HG03196 (cell line): ENCODE results near the gene MACO1.

Source experiments
- ATAC-seq: cut with Tn5 transposase; IDR thresholded peaks from one replicate; pipeline ENCODE4 v1.9.1; 2021; ENCODE audit not compliant: unreplicated experiment

MACO1 gene

DNA sequence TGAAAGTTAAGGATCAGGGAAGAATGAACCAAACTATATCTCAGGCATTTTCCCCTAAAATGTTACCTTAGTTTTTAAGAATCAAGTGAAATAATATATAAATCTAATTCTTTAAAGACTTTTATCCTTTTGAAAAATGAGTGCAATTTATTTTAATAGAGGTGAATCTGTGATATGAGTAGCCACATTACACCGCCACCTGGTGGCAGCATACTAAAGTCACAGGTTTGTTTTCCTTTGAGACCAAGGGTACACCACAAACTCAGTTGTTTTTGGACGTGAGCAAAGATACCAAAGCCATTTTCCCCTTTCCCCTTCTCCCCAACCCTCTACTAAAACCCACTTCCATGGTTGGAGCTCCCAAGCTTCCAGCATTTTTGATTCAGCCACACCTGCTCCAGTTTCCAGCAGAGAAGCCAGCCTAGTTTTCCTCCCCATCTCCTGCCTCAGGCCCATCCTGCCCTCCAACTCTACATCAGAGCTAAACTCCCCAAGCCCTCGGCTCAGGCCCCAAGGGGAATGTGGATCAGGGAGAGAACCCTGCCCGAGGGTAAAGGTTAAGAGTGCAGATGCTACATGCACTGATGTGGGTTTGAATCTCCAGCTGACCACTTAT lies 89.9 kb downstream of the MACO1 start:
- ATAC-seq: no peak

DNA sequence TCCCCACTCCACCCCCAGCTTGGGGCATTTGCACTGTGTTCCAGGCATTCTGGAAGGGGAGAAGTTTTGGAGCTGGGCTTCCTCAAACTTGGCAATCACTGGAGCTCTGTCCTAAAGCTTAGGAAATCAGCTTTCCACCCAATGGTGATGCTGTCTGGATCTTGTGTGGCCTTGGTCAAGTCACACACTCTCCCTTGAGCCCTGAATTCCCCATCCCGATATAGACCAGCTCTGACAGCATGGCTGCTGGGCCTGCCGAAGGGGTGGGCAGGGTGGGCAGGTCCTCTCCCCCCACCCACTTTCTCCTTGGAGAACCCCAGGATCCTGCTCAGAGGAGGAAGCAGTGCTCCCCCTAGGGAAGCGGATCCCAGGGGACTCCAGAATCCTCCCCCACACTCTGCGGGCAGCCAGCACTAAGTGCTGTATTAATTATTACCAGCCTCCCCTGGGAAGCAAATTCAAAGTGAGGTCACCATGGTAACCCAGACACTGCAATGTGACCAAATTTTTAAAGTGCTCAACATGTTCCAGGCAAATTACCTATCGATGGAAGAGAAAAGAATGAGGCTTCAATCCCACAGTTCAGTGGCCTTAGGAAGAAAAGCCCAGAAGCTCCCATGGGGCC lies 91.4 kb downstream of the MACO1 start:
- ATAC-seq: no peak

DNA sequence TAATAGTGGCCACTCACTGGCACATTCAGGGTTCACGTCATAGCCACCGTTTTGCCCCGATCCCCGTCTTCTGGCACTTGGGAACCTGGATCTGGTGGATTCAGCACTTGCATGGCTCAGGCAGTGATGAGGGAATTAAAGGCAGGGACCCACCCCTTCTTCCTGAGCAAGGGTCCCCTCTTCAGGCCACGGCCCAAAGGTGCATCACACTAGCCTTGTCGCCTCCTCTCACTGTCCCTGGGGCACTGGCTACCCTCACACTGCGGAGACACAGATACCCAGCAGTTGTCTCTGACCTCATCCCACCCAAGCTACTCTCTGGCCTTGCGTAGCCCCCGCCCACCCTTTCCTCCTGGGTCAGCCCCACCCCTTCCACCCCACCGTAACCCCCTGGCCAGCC lies 92.8 kb downstream of the MACO1 start:
- no peak for ATAC-seq

DNA sequence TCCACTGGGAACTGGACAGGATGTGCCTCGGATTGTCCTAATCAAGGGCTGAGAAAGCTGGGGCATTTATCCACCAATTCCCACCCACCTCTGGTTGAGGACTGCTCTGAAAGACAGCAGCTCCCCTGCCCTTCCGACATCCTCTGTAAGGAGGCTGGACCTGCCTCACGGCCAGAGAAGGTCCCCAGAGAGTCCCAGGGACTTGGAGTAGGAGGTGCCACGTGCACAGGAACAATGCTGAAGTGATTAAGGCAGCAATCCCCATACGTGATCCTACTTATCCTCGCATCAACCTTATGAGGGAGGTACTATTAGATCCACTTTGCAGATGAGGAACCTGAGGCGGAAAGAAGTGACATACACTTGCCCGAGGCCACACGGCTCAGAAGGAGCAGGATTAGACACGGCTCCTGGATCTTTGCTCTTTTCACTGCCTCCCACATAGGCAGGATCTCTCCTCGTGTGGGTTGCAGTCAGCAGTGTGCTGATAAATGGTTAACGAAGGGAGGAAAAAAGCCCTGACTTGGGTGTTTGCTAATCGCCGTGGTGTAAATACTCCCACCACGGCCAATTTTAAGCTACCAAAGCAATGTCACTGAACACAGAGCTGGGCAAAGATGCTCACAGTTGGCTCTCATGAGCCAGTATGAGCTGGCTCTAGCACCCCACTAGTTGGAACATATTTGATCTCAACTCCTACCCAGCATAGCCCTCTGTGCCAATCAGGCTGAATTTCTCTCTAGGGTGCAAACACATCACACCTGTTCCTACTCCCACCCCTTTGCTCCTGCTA lies 94.1 kb downstream of the MACO1 start:
- ATAC-seq: no peak

DNA sequence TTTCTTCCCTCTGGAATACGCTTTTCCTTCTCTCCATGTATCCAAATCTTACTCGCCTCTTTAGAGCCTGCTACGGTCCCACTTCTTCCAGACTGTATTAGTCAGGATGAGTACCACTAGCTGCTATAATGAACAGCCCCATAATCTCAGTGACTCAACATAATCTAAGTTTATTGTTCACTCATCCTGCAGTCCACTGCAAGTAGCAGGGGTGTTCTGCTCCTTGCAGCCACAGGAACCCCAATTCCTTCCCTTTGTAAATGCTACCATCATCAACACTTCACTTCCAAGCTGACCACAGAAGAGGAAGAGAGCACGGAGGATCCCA lies 94.6 kb downstream of the MACO1 start:
- no peak for ATAC-seq

DNA sequence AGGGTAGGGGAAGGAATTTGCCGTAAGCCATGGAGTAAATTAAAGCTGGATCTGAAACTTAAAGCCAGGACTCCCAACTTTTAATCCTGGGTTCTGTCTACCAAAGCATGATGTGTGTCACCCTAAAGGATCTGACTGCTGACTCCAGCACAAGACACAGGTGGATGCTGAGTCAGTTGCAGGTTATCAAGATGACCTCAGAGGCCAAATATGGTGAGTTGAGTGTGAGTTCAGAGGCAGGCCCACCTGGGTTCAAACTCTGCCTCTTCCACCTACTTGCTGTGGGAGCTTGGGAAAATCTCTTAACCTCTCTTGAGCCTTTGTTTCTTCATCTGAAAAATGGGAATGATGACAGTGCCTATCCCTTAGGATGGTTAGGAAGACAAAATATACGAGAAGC lies 96.1 kb downstream of the MACO1 start:
- ATAC-seq: no peak

DNA sequence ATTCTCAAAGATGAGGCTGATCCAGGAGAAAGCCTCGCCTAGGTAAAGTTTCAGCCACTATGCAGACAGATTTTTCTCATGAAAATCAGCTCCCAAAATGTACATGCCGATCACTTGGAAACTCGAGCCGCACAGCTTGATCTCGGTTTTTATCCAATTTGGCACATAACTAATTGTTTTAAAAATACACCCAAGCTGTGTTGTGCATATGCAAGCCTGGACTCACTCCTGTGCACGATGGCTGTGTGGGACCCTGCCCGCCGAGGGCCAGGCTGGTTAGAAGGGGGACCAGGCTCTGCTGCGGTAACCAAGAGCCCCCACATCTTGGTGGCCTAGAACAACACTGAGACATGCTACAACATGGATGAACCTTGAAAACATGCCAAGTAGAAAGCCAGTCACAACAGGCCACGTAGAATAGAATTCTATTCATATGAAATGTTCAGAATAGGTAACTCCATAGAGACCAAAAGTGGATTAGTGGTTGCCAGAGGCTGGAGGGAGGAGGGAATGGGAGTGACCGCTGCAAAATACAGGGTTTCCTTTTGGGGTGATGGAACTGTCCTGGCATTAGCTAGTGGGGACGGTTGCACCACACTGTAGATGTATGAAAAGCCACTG lies 96.6 kb downstream of the MACO1 start:
- no peak for ATAC-seq

DNA sequence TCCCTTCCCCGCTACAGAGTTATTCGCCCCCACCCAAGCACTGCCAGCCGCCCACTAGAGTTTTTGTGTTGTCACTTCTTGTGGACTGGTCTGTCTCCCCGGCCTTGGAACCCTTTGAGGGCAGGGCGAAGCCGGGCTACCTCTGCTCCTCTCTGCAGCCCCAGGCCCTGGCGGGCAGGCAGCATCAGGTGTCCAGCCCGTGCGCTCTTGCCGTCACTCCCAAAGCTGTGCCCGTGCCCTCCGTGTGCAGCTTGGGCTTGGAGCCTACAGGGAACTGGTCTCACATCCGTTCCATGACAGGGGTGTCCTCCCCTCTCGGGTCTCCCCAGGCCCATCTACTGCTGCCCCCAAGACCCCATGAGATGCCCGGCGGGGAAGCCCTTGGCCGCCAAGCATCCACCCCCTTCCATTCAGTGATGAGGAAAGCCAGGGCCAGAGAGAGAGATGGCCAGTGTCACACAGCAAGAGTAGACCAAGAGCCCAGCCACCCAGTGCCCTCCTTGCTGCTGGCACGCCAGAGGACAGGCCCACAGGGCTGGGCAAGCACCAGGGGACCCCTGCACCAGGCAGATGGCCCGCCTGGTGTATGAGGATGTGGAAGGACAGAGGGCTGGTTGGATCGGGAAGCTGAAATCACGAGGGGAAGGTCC lies 97.4 kb downstream of the MACO1 start:
- no peak for ATAC-seq

DNA sequence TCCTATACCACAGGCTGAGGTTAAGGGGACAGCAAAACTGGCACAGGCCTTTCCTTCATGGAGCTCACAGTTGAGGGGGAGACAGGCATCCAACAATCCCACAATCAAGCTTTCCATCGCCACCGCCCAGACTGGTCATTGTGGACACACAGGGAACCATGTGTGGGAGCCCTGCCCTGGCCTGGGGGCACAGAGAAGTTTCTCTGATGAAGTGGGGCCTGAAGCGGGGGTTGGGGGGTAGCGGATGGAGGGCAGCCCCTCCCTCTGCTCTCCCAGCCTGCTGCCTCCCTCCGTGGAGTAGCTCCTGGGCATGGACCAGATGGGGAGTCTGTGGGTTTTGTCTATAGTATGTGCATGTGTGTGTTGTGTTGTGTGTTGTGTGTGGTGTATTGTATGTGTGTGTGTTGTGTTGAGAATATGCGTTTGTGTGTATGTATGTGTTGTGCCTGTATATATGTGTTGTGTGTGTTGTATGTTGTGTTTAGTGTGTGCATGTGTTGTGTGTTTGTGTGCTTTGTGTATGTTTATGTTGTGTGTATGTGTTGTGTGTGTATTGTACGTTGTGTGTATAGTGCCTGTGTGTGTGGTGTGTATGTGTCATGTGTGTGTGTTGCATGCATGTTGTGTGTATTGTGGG lies 98.3 kb downstream of the MACO1 start:
- ATAC-seq: no peak

DNA sequence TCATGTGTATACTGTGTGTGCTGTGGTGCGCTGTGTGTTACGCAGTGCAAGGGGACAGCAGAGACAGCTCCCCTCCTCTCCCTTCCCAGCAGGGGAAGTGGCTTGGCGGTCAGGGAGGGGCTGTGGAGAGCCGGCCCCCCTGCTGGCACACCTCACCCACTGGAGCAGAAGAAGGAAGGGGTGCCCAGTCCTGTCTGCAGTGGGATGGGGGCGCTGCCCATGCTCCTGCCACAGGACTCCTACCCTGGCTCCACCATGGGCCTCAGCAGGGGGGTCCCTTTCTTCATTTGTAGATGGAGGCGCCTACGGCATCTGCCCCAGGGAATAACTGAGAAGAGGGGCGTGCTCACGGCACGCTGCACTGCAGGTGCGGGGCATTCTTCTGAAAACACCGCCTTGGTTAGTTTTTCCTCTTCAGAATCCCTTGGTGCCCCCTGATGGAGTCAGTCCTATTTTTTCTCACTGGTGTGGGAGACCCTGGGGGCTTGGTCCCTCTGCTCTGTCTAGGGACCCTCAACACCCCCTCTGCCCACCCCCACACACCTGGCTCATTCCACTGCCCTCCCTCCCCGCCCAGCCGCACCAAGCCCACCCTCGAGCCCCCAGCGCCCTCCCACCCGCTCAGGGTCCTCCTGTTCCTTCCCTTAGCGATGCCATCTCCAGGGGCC lies 99.0 kb downstream of the MACO1 start:
- ATAC-seq: no peak

DNA sequence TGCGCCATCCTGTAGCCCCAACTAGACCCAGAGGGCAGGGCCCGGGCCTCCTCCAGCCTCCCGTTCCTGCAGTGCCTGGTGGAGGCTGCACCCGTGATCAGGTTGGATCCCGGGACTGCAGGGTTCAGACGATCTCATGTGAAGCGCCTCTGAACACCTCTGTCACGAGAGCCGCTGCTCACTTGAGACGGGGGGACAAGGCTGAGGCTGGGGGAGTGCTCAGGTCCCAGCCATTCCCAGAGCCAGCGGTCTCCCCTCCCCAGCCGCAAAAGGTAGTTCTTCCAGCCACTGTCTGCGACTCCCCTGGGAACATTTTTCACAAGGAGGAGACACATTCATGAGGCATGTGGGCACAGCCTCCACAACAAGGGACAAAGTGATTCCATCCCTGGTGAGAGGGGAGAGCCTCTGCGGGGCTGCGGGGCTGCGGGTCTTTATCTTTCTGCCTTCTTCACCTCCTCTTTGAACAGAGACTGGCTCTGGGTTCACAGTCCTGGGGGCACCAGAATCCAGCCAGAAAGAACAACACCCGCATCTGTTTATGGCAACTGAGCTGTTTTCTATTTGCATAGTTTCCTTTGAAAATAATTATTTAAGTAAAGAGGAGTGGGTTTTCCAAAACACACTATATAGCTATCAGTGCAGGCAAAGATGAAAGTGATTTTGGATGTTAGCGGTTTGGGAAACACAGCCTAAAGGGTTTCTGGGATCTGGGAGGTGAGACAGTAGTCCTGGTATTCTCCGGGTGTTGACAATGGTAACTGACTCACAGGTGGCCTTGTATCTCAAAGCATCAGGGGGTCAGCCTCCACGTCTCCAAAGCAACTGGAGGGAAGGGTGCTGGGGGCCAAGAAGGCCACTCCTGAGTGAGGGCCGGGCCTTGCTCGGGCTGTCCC lies 99.7 kb downstream of the MACO1 start:
- ATAC-seq: no peak

DNA sequence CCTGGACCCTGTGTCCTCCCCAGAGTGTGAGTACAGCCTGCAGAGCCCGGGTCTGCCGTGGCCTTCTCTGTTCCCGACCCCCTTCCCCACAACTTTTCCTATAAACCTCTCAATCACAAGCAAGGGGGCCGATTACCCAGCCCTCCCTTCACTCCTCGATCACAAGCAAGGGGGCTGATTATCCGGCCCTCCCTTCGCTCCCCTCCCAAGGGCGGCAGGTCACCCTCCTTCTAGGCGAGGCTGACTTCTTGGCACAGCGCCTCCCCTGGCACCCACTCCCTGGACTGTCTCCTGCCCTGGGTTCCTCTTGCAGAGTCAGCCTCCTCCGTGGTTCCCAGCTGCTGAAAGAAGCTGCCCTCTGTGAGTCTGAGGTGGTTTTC lies 100.4 kb downstream of the MACO1 start:
- ATAC-seq: no peak

DNA sequence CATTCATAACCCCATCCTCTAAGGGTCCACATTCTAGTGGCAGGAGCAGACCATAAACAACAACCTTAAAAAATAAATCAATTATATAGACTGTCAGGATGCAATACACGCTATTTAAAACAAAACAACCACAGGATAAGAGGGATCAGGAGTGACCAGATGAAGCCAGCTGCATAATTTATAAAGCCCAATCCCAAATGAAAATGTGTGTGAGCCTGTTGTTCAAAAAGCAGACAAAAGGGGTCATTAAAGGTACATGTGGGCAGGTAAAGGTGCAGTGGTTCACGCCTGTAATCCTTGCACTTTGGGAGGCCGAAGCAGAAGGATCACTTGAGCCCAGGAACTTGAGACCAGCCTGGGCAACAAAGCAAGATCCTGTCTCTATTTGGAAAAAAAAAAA lies 102.3 kb downstream of the MACO1 start:
- ATAC-seq: no peak

DNA sequence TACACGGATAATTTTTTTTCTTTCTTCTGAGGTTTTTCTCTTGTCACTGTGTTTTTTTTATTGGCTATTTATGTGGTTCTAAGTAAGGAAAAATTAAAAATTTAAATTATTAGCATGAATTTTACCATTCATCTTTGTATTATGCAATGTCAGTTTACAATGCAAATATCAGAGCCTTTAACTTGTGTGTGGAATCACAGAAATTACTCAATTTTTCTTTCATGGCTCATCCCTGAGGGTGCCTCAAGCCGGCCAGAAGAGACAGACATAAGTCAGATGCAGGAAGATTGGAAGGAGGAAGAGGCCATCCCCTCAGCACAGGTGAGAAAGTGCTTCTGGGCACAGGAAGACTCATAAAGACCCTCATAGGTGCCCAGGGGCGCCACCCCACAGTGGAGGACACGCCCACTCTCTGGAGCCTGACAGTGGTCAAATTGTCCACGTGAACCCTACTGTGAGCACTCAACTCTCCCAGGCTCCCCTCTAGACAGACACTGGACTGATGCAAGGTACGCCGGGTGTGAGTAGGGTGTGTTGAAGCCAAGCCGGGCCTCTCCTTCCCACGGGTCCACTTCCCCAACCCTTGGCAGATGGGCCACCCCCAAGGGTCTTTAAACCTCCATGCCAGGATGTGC lies 103.2 kb downstream of the MACO1 start:
- no peak for ATAC-seq

DNA sequence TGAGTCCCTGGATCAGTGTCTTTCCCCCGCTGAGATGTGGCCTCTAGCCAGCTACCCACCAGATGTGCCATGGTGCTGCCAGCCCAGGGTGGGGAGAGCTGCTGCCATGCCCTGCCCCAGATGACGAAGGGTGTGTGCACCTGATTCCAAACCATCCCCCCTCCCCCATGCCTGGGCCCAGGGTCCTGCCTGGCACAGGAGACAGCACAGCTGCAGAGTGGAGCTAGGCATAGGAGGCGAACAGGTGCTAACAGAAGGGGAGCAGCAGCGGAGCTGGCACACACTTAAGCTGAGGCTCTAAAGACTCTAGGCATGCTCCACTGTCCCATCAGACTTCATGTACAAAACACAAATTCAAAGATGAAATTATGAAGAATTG lies 103.7 kb downstream of the MACO1 start:
- no peak for ATAC-seq

DNA sequence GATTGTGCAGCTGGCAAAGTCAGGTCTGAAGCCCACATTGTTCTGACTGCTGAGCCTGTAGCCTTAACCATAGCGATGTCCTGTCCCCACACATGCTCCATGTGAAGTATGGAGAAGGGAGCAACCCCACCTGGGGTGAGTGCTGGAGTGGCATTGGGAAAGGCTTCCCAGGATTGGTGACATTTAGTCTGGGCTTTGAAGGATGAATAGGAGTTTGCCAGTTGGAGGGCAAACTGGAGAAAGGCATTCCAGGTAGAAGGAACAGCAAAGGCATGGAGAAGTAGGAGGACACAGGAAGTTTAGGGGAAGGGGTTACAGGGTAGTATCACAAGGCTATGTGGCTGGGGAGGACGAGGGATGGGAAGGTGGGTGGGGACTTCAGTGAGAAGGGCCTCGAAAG lies 105.4 kb downstream of the MACO1 start:
- ATAC-seq: no peak

DNA sequence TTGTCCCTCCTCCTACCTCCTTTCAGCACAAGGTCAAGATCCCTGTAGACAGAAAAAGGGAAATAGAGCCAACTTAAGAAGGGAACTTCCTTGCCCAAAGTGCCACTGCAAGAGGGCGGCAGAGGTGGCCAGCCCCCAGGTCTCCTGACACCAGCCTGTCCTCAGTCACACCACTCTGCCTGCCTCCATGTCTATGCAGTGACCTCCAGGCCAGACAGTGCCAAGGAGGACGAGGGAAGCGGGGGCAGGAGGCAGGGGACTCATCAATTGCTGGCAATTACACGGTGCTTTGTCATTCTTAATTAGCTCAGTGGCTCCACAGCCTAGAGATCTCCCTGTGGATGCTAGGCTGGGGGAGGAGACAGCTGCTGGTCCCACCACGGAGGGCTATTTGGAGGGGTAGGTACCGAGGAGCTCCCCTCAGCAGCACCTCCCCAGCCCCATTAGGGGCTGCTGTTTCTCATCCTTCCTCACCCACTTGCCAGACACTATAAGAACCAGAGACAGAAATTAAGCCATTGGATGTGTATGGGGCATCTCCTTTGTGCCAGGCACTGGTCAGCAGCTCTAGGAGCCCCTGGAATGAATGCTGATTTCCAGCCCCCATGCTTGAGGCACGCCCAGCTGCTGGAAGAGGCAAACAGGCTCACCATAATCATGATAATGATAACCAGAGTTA lies 106.6 kb downstream of the MACO1 start:
- ATAC-seq: no peak

DNA sequence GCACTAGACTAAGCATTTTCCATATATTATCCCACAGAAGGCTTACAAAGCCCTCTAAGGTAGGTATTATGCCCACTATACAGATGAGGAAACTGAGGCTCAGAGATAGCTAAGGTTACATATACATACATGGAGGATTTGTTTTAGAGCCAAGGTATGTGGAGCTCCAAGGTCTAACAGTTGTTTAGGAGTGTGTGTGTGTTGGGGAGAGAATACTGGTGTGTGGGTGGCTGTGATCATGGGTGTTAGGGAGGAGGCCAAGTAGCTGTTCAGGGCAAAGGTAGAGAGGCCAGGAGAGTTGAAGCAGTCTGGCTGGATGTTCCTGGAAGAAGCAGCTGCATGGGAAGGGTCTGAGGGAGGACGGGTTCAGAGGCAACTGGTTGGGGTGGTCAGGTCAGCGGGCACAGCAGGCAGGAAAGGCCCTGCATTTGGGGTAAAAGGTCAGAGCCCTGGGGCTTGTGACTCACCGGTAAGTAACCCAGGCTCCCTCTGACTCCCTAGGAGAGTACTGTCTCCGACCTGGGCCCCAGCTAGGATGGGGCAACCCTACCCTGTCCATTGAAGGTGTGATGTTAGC lies 107.6 kb downstream of the MACO1 start:
- ATAC-seq: no peak
